Omental fat pad (tissue), 4 donors: ENCODE results near the gene KIF9. TPM values are rescaled to one million over a fixed set of nuclear protein-coding genes. Genes with fewer than 3 reads are reported as not detected.
"Not testable (repeated sequence)": the region's sequence is repeated elsewhere in the genome, so short reads cannot be mapped to it uniquely, and the experiment has no call there.

Experiments
- ATAC-seq: fragments of 150-250 bp; one replicate; pipeline ENCODE4 v1.9.1; 2016; ENCODE audit warnings: mild to moderate bottlenecking, moderate library complexity; ENCODE audit not compliant: low FRiP score
- DNase-seq: peaks from one replicate; pipeline ENCODE4 v3.0.0-alpha.2; 2019; ENCODE audit warnings: low spot score
- total RNA-seq, 4 donors: library from RNA; depleted of rRNA; stranded (reverse); fragments of >200 nt; gene quantifications; one replicate each; pipeline ENCODE4 v1.1.0, GENCODE V29; 2016
- TF ChIP-seq, protein P1 (sequence below), 3 donors: fragments of 450-650 bp; IDR thresholded peaks; one replicate each; pipeline ENCODE4 v1.5.1; 2016 to 2017; ENCODE audit warnings: antibody characterized with exemption in 3 of 3, mild to moderate bottlenecking in 3 of 3, moderate library complexity in 2 of 3

KIF9 gene
- total RNA-seq, 4 donors from 2014 or later, result 2.8 to 16.1 (median 9.4) TPM

DNA sequence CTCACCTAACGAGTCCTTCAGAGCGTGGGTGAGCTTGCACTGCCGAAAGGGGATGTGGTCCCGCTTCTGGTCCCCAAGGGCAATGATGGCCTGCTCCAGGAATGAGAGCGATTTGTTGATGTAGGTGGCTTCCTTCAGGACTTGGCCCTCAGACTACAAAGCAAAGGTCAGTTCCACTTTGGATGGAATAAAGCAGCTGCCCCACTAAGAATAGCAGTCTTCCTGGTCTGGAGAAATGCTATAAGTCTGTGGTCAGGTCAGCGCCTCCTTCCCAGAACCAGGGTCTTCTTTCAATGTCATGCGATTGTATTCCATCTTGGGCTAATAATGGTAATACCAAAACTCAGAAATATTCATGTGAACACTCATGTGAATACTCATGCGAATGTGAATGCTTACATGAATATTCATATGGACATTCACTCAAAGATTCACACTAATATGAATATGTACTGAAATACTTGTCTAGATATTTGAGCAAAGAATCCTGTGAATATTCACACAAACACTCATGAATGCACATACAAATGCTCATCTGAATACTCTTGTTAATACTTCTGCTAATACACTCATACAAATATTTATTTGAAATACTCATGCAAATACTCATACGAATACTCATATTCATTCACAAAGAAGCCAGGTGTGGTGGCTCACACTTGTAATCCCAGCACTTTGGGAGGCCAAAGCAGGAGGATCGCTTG, 16.7 kb downstream of the KIF9 start:
- ATAC-seq, result no peak
- no peak for DNase-seq
- TF ChIP-seq, protein P1, sequence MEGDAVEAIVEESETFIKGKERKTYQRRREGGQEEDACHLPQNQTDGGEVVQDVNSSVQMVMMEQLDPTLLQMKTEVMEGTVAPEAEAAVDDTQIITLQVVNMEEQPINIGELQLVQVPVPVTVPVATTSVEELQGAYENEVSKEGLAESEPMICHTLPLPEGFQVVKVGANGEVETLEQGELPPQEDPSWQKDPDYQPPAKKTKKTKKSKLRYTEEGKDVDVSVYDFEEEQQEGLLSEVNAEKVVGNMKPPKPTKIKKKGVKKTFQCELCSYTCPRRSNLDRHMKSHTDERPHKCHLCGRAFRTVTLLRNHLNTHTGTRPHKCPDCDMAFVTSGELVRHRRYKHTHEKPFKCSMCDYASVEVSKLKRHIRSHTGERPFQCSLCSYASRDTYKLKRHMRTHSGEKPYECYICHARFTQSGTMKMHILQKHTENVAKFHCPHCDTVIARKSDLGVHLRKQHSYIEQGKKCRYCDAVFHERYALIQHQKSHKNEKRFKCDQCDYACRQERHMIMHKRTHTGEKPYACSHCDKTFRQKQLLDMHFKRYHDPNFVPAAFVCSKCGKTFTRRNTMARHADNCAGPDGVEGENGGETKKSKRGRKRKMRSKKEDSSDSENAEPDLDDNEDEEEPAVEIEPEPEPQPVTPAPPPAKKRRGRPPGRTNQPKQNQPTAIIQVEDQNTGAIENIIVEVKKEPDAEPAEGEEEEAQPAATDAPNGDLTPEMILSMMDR (IDR thresholded peaks at IDR 0.05), result no peak

DNA sequence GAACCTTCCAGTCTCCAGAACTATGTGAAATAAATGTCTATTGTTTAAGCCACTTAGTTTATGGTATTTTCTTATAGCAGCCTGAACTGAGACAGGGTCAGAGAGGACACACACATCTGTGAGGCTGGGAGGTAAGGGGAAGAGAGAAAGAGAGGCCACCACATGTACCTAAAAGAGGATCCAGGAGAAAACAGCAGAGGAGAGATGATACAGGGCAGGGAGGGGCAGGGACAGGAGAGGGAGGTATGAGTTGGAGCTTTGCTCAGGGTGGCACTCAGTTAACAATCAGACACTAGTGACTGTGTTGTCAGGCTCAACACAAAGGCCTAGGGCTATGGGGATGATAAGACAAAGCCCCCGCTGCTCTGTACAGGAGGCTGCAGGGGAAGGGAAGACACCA, 17.6 kb downstream of the KIF9 start:
- no peak for DNase-seq
- TF ChIP-seq, protein P1 (IDR thresholded peaks at IDR 0.05), result no peak
- no peak for ATAC-seq

DNA sequence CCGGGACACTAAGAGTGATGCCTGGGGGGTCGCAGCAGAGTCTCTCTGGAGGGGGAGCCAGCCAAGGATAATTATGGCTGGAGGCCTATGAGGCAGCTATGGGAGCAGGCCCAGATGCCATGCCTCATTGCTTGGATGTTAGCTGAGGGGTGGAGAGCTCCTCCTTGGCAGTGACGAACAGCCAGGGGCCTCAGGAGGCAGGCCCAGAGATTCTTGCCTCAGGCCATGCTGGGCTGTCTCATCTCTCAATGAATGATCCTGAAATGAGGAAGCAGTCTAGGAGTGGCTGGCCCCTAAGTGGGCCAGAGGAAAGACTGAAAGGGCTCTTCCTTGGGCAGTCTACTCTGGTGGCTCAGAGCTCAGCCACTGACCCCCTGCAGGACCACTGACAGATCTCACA, 21.3 kb downstream of the KIF9 start:
- no peak for DNase-seq
- TF ChIP-seq, protein P1 (IDR thresholded peaks at IDR 0.05), result no peak
- ATAC-seq, result no peak

DNA sequence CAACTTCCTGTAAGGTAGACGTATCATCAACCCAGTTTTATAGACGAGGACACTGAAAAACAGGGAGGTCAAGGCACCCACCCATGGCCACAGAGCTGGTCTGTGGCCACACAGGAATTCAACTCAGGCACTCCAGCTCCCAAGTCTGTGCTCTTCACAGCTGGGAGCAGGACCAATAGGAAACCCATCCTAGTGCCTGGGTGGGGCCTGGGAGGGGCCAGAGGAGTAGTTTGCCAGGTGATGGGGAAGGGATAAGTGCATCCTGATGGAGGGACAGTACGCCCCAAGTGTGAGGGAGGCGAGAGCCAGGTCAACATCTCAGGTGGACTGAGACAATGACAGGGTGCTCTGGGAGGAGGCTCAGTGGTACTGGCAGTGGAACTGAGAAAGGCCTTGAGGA, 22.0 kb downstream of the KIF9 start:
- TF ChIP-seq, protein P1 (IDR thresholded peaks at IDR 0.05), result no peak
- DNase-seq (no peak), ATAC-seq (no peak)

DNA sequence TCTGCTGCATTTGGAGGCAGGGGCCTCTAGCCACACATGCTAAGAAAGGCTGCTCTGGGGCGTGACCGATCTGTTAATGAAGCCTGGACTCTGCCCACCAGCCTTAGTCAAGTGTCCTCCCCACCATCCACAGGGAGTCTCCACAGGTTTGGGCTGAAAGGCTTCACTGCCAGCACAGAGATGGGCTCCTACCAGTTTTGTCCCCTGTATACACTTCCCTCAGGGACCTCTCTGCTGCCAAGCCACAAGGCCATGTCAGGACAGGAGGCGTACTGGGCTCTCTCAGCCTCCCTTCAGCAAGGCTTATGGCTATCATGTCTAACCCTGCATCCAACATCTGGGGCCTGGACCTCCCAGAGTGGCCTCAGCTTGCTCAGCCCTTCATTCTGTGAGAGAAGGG, 23.5 kb downstream of the KIF9 start:
- no peak for ATAC-seq
- TF ChIP-seq, protein P1 (IDR thresholded peaks at IDR 0.05), result no peak
- no peak for DNase-seq

DNA sequence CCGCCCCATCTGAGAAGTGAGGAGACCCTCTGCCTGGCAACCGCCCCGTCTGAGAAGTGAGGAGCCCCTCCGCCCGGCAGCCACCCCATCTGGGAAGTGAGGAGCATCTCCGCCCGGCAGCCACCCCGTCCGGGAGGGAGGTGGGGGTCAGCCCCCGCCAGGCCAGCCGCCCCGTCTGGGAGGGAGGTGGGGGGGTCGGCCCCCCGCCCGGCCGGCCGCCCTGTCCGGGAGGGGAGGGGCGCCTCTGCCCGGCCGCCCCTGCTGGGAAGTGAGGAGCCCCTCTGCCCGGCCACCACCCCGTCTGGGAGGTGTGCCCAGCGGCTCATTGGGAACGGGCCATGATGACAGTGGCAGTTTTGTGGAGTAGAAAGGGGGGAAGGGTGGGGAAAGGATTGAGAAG, 26.3 kb downstream of the KIF9 start:
- not testable (repeated sequence) for DNase-seq, ATAC-seq

DNA sequence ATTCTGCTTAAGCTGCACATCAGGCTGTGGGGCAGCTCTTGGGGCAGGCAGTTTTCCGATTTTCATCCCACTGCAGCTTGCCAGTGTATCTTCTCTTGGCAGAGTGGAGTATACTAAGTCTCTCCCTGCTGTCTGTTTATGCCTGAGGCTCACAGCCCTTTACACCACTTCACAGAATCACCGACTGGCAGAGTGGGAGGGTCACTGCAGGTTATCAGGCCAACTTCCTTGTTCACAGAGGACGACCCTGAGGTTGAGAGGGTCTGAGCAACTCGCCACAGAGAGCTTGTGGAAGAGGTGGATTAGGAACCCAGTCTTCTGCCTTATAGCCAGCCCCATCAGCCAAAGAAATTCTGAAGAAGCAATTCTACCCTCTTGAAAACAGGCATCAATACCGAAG, 30.9 kb downstream of the KIF9 start:
- DNase-seq, result no peak
- no peak for ATAC-seq
- TF ChIP-seq, protein P1 (IDR thresholded peaks at IDR 0.05), result no peak

DNA sequence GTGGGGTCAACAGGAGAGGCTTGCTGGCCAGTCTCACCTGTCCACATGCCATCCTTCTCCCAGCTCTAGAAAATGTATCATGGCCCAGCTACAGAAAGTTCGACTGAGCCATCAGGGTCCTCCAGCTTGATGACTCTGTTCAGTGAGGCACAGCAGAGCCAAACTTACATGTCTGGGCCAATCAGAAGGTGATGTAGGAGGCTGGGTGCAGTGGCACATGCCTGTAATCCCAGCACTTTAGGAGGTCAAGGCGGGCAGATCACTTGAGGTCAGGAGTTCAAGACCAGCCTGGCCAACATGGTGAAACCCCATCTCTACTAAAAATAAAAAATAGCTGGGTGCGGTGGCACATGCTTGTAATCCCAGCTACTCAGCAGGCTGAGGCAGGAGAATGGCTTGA, 31.5 kb downstream of the KIF9 start:
- not testable (repeated sequence) for ATAC-seq, DNase-seq
